ENCODE data around the gene MAPK11.
A peak's percentile ranks its signal among the peaks of the same experiment; 100 is the strongest.

MAPK11 gene

DNA sequence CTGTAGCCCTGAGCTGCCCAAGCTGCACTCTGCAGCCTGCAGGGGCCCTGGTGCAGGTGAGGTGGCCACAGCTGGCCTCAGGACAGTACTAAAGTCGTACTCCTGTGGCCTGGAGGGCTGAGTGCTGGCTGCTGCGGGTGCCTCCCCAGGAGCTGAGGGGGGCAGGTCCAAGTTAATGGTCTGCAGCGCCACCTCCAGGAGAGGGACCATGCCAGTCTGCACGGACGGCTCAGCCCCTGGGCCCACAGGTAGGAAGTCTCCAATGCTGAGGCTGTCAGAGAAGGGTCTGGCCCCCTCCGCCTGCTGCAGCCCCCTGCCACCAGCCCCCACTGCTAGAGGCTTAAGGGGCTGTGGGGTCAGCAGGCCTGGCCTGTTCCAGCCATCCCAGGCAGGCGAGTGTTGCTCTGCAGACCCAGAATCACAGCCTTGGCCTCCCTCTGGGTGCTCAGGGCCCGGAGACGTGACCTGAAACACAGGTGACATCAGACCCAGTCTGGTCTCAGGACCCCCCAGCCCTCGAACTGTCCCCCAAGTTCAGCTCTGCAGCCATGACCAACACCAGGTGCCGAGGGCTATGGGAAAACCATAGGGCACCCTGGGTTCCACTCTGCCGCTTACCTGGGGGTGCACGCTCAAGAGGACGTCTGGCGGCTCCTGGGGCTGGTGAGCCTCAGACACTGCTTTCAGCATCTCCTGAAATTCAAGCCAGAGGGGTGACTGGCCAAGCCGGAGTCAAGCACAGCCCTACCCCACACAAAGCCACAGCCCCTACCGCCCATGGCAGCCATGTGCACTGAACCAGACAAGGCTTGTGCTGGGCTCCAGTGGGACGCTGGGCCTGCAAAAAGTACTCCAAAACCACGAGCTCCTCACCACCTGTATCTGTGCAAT, 48.5 kb downstream of the MAPK11 start:
- no peak for DNase-seq

GRCh38 chr22:50220603-50221409, 49.4 kb downstream of the MAPK11 start:
- no peak for DNase-seq

GRCh38 chr22:50219800-50220602, 50.2 kb downstream of the MAPK11 start:
- no peak for DNase-seq

GRCh38 chr22:50218996-50219727, 51.0 kb downstream of the MAPK11 start:
- DNase-seq = peak; percentile 62

DNA sequence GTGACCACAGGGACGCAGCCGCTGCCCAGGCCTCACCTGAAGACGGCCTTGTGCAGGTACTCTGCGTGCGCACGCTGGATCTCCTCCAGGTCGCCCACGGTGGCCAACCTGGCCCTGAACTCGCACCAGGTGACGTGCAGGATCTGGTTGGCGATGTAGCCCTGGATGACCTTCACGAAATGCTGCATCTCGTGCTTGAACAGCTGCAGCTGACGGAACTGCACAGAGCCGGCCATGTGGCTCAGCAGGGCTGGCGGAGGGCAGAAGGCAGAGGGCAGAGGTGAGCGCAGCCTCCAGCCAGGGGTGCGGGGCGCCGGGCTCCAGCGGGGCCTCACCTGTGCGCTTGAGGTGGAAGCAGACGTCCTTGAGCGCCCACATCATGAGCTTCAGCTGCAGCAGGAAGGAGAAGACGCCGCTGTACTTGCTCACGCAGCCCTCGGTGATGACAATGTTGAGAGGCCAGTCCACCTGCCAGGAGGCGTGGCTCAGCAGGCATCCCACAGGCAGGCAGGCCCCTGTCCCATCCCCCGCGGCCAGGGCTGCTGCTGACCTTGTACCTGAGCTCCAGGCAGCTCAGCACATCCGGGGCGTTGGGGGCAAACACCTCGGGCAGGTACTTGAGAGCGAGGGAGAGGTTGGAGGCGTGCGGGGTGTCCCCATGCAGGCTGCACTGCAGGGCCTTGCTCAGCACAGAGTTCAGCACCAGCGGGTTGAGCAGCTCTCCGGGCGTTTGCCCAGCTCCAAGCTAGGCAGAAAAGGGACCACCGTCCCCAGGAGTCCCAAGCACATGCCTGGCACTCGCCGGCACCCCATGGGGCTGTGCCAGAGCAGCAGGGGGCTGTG, 51.8 kb downstream of the MAPK11 start:
- no peak for DNase-seq

GRCh38 chr22:50217543-50218152, 52.5 kb downstream of the MAPK11 start:
- no peak for DNase-seq

- no peak for DNase-seq
These were observed 53.3 kb downstream of the MAPK11 start for GRCh38 chr22:50216684-50217520.

GRCh38 chr22:50216055-50216683, 54.0 kb downstream of the MAPK11 start:
- DNase-seq = no peak

DNA sequence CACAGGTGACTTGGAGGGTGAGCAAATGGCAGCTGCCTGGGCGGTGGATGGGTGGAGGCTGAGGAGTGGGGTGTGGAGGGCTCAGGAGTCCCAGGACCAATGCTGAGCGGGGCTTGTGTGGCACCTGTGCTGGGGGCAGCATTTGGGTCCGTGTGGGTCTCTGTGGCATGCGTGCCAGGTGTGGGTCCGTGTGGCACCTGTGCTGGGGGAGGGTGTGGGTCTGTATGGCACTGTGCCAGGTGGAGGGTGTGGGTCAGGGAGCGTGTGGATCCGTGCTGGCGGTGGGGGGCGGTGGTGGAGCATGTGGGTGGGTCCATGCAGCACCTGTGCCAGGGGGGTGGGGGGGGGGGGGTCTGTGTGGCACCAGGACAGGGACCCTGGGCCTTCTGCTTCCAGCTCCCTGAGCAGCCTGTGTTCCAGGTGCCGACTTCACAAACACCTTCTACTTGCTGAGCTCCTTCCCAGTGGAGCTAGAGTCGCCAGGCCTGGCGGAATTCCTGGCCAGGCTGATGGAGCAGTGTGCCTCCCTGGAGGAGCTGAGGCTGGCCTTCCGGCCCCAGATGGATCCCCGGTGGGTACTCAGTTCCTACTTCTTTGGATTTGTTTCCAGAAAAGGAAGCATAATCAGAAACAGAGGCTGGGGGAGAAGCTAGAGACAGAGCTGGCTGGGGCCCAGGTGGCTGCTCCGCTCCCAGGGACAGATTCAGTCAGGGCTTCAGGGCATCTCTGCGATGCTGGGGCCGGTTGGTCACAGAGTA, 54.7 kb downstream of the MAPK11 start:
- no peak for DNase-seq

Data from eye (tissue), 1 donor.